CD4-positive, CD25-positive, alpha-beta regulatory T cell (primary cell): ENCODE measurements around the gene ZNF423. TPM values are rescaled to one million over a fixed set of nuclear protein-coding genes. Genes with fewer than 3 reads are reported as not detected.

Experiments used
- ATAC-seq, 2 donors: fragments of 150-1000 bp; cut with Tn5 transposase; one replicate each; pipeline ENCODE4 v1.10.0; 2021; ENCODE audit warnings: low read depth in 2 of 2, moderate number of reproducible peaks in 2 of 2, moderate library complexity in 1 of 2
- DNase-seq, 3 donors: peaks; one replicate each; pipeline versions ENCODE4 v3.0.0 to v3.0.0-alpha.2; 2012 to 2022; ENCODE audit warnings: mixed read lengths in 1 of 3
- H3K27ac ChIP-seq: one replicate; pipeline ENCODE4 v1.7.0; 2013; ENCODE audit warnings: mild to moderate bottlenecking, low read length; ENCODE audit not compliant: insufficient read depth, poor library complexity, severe bottlenecking
- H3K27me3 ChIP-seq: one replicate; pipeline ENCODE4 v1.7.0; 2013; ENCODE audit warnings: low read length; ENCODE audit not compliant: control insufficient read depth, insufficient read depth
- H3K36me3 ChIP-seq: one replicate; pipeline ENCODE4 v1.7.0; 2013; ENCODE audit warnings: mild to moderate bottlenecking, low read length, moderate library complexity; ENCODE audit not compliant: control insufficient read depth, insufficient read depth
- H3K4me1 ChIP-seq: 2 replicates; pipeline ENCODE4 v1.7.0; 2013; ENCODE audit warnings: mild to moderate bottlenecking, low read length; ENCODE audit not compliant: insufficient read depth, control insufficient read depth, poor library complexity, severe bottlenecking
- H3K4me3 ChIP-seq: one replicate; pipeline ENCODE4 v1.7.0; 2013; ENCODE audit warnings: low read depth, mild to moderate bottlenecking, low read length, moderate library complexity
- H3K9me3 ChIP-seq, 2 experiments: 1 replicate in 1 of 2; 2 replicates in 1 of 2; pipeline ENCODE4 v1.7.0; 2013; ENCODE audit warnings: low read length in 2 of 2, mild to moderate bottlenecking in 1 of 2, moderate library complexity in 1 of 2; ENCODE audit not compliant: control insufficient read depth in 2 of 2
- H3K27ac Mint-ChIP-seq, 3 donors: one replicate each; pipeline ENCODE4 v1.8.0; 2020 to 2022; ENCODE audit warnings: mild to moderate bottlenecking in 3 of 3, mixed read lengths in 3 of 3, moderate library complexity in 2 of 3
- H3K27me3 Mint-ChIP-seq: one replicate; pipeline ENCODE4 v1.8.0; 2022; ENCODE audit warnings: mild to moderate bottlenecking, mixed read lengths
- H3K36me3 Mint-ChIP-seq: one replicate; pipeline ENCODE4 v1.8.0; 2020; ENCODE audit warnings: mixed read lengths
- H3K4me1 Mint-ChIP-seq, 4 donors: one replicate each; pipeline ENCODE4 v1.8.0; 2020 to 2022; ENCODE audit warnings: mixed read lengths in 4 of 4, mild to moderate bottlenecking in 1 of 4
- H3K4me3 Mint-ChIP-seq, 4 donors: one replicate each; pipeline ENCODE4 v1.8.0; 2020 to 2022; ENCODE audit warnings: mild to moderate bottlenecking in 4 of 4, mixed read lengths in 4 of 4, moderate library complexity in 3 of 4
- H3K9me3 Mint-ChIP-seq, 7 donors: one replicate each; pipeline ENCODE4 v1.8.0; 2020 to 2022; ENCODE audit warnings: mixed read lengths in 7 of 7, mild to moderate bottlenecking in 3 of 7, moderate library complexity in 2 of 7
- polyA plus RNA-seq, 4 donors: library from polyadenylated mRNA; unstranded; fragments of 300-500 nt; fragmentation: Illumina TruSeq; gene quantifications; one replicate each; pipeline ENCODE4 v1.2.3, GENCODE V29; 2021
- total RNA-seq: library from RNA; stranded (reverse); gene quantifications from one replicate; pipeline ENCODE4 v1.2.3, GENCODE V29; 2022

The ZNF423 gene
- total and polyA plus RNA-seq, 5 donors from 2014 or later: 0.05 TPM; not detected in 4

DNA sequence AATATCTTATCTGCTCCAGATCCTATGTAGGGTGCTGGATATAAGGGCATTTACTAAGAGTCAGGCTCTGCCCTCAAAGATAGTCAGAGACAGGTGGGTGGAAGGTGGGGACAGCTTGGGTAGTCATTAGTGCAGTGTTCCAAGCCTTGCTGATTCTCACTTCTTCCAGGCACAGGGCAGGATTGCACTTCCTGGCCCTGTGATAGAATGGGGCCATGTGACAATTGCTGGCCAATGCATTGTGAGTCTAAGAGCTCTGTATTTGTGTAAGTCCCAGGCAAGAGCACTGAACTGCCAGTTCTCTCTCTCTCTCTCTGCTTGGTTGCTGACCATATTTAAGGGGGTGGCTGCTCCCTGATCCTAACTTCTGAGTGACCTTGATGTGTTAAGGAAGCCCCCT is 370.2 kb downstream of the ZNF423 start:
- Histone ChIP-seq H3K27me3 (no peaks in the 10 kb centered on the region), H3K4me3 (no peak overlapping the region), H3K4me1 (no peaks in the 10 kb centered on the region), H3K27ac (no peak overlapping the region), H3K36me3 (no peaks in the 10 kb centered on the region), H3K9me3 (no peaks in the 10 kb centered on the region)
- H3K9me3 Mint-ChIP-seq: no peaks in the 10 kb centered on the region
- ATAC-seq: no peak
- H3K4me1 Mint-ChIP-seq: peaks cover 0 to 6% (median 0%) of the 10 kb centered on the region in 4 donors
- H3K27ac Mint-ChIP-seq: no peak overlapping the region
- H3K36me3 Mint-ChIP-seq: no peaks in the 10 kb centered on the region
- no peak overlapping the region for H3K4me3 Mint-ChIP-seq
- no peak for DNase-seq
- H3K27me3 Mint-ChIP-seq: peaks cover 13% of the 10 kb centered on the region

DNA sequence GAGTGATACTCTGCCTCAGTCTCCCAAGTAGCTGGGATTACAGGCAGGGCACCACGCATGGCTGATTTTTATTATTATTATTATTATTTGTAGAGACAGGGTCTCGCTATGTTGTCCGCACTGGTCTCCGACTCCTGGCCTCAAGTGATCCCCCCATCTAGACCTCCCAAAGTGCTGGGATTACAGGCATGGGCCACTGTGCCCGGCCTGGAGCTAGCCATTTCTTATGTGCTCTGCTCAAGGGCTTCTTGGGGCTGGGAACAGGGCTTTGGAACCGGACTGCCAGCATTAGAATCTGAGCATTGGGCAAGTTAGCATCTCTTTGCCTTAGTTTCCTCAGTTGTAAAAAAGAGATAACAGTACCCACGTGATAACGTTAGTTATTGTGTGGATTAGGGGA is 371.0 kb downstream of the ZNF423 start:
- Mint-ChIP-seq H3K27ac (no peak overlapping the region), H3K4me1 (peaks cover 0 to 6% (median 0%) of the 10 kb centered on the region in 4 donors), H3K36me3 (no peaks in the 10 kb centered on the region), H3K27me3 (peaks cover 13% of the 10 kb centered on the region), H3K4me3 (no peak overlapping the region), H3K9me3 (no peaks in the 10 kb centered on the region)
- H3K4me1 ChIP-seq: no peaks in the 10 kb centered on the region
- H3K4me3 ChIP-seq: no peak overlapping the region
- ATAC-seq (no peak), DNase-seq (no peak)
- H3K27me3 ChIP-seq: no peaks in the 10 kb centered on the region
- H3K9me3 ChIP-seq: no peaks in the 10 kb centered on the region
- no peaks in the 10 kb centered on the region for H3K36me3 ChIP-seq
- H3K27ac ChIP-seq: no peak overlapping the region

DNA sequence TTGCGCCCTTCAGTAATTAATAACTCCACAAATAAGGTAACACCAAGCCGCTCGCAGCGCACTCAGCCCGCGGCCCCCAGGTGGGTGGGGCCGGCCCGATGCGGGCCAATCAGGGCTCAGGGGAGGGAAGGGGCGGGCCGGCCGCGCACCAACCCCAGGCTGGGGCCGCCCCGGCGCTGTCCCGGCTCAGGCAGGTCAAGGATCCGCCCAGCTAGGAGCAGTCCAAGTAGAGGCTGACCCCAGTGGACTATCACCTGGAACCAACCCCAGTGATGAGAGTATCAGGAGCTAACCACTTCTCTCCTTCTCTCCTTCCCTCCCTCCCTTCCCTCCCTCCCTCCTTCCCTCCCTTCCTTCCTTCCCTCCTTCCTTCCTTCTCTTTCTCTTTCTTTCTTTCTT is 371.5 kb downstream of the ZNF423 start:
- ATAC-seq: no peak

DNA sequence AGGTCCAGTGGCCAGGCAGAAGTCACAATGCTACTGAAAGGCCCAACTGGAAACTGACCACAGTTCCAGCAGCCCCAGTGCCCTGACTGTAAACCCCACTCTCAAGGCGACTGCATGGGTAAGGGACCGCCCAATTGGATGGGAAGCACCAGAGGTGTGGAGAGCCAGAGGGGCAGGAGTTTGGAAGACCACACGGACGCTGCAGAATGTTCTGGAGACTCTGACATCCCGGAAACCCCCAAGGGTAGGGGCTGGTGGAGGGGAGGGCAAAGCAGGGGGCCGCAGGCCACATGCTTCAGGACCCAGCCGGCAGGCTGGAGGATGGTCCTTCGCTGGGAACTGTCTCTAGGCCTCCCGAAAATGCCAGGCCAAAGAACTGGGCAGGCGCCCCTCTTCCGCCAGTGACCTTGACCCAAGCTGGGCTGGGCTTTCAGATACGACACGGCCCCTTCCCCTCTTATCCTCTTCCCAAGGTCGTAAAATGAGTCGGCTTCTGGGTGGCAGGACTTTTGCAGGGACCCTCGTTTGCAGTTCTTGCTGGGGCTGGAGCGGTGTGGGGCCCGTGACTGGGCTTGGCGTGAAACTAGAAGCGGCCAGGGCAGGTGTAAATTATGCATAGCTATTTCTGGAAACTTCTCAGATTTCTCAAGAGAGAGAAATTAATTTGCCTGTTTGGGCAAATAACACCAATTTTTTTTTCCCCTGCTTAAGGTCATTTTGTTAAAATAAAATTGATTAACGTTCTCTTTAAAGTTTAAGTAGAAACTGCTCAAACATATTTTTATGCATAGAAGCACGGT is 372.1 kb downstream of the ZNF423 start:
- Mint-ChIP-seq H3K4me3 (no peak overlapping the region), H3K4me1 (peaks cover 0 to 6% (median 0%) of the 10 kb centered on the region in 4 donors)

More for the DNA sequence above, 371.5 kb downstream of the ZNF423 start:
- H3K9me3 ChIP-seq: no peaks in the 10 kb centered on the region
- no peaks in the 10 kb centered on the region for H3K36me3 ChIP-seq
- H3K4me1 Mint-ChIP-seq: peaks cover 0 to 6% (median 0%) of the 10 kb centered on the region in 4 donors
- no peaks in the 10 kb centered on the region for H3K4me1 ChIP-seq
- no peaks in the 10 kb centered on the region for H3K36me3 Mint-ChIP-seq
- no peak for DNase-seq
- peaks cover 2% of the 10 kb centered on the region for H3K27me3 ChIP-seq
- H3K4me3 ChIP-seq: no peak overlapping the region
- H3K27ac Mint-ChIP-seq: no peak overlapping the region
- no peak overlapping the region for H3K4me3 Mint-ChIP-seq
- H3K27ac ChIP-seq: no peak overlapping the region
- H3K27me3 Mint-ChIP-seq: peaks cover 13% of the 10 kb centered on the region
- H3K9me3 Mint-ChIP-seq: no peaks in the 10 kb centered on the region

DNA sequence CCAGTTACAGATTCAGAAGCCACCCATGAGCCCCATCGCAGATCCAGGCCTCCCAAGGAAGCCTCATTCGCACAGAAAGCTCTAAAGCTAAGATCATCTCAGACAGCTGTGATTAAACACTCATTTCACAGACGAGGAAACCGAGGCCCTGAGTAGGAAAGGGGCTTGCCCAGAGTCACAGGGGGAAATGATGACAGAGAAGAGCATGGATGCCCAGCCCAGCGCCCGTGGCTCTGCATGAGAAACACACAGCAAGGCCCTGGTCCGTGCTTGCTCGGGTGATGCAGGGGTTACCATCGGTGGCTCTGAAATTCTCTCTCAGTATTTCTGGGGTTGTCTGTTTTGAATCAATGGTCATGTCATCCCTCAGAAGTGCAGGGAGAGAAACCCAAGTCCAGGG is 372.7 kb downstream of the ZNF423 start:
- no peak overlapping the region for H3K27ac Mint-ChIP-seq
- Histone ChIP-seq H3K27ac (no peak overlapping the region), H3K4me1 (no peaks in the 10 kb centered on the region), H3K4me3 (no peak overlapping the region), H3K36me3 (no peaks in the 10 kb centered on the region), H3K9me3 (no peaks in the 10 kb centered on the region), H3K27me3 (peaks cover 2% of the 10 kb centered on the region)
- H3K4me1 Mint-ChIP-seq: peaks cover 0 to 6% (median 0%) of the 10 kb centered on the region in 4 donors
- no peak overlapping the region for H3K4me3 Mint-ChIP-seq
- no peak for DNase-seq
- no peaks in the 10 kb centered on the region for H3K9me3 Mint-ChIP-seq
- no peaks in the 10 kb centered on the region for H3K36me3 Mint-ChIP-seq
- ATAC-seq: no peak
- peaks cover 21% of the 10 kb centered on the region for H3K27me3 Mint-ChIP-seq

More for the DNA sequence above, 372.1 kb downstream of the ZNF423 start:
- H3K27me3 ChIP-seq: peaks cover 2% of the 10 kb centered on the region
- Mint-ChIP-seq H3K9me3 (no peaks in the 10 kb centered on the region), H3K36me3 (no peaks in the 10 kb centered on the region), H3K27me3 (peaks cover 15% of the 10 kb centered on the region), H3K27ac (no peak overlapping the region)
- no peak for ATAC-seq
- H3K9me3 ChIP-seq: no peaks in the 10 kb centered on the region
- no peaks in the 10 kb centered on the region for H3K4me1 ChIP-seq
- H3K4me3 ChIP-seq: no peak overlapping the region
- no peaks in the 10 kb centered on the region for H3K36me3 ChIP-seq
- H3K27ac ChIP-seq: no peak overlapping the region
- DNase-seq: no peak

DNA sequence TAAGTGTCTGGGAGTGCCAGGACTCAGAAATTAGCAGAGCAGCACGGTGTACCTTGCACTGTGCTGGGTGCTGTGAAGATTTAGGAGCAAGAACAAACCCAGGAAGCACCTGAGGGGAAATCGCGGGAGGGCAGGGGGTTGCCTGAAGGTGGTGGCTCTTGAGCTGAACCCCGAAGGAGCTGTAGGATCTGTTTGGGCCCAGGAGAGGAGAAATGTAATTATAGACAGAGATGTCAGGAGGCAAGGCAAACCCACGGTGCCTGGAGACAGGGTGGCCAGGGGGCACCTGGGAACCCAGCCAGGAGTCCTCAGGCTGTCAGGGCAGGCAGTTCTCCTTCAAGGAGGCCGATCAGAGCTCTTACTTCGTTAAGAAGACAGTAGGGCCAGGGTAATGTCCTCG is 373.2 kb downstream of the ZNF423 start:
- Mint-ChIP-seq H3K27ac (no peak overlapping the region), H3K9me3 (no peaks in the 10 kb centered on the region), H3K36me3 (no peaks in the 10 kb centered on the region), H3K4me3 (no peak overlapping the region), H3K4me1 (peaks cover 0 to 6% (median 0%) of the 10 kb centered on the region in 4 donors), H3K27me3 (peaks cover 21% of the 10 kb centered on the region)
- ATAC-seq (no peak), DNase-seq (no peak)
- Histone ChIP-seq H3K36me3 (no peaks in the 10 kb centered on the region), H3K4me3 (no peak overlapping the region), H3K27me3 (peaks cover 2% of the 10 kb centered on the region), H3K9me3 (no peaks in the 10 kb centered on the region), H3K27ac (no peak overlapping the region), H3K4me1 (no peaks in the 10 kb centered on the region)

DNA sequence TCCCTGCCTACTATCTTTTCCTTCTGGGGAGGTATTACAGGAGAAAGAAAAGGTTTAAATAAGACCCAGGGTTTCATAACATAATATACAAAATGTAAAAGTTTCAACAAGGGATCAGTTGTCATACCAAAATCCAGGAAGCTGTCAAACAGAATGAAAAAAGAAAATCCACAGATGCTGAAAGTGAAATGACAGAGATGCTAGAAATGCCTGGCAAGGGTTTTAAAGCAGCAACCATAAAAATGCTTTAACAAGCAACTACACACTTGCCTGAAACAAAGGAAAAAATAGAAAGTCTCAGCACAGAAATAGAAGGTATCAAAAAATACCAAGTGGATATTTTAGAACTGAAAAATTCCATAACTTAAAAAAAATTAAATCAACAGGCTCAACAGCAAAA is 377.3 kb downstream of the ZNF423 start:
- ATAC-seq: no peak
- no peak overlapping the region for H3K27ac Mint-ChIP-seq
- Histone ChIP-seq H3K9me3 (no peaks in the 10 kb centered on the region), H3K36me3 (no peaks in the 10 kb centered on the region), H3K4me1 (no peaks in the 10 kb centered on the region), H3K27ac (no peak overlapping the region), H3K4me3 (no peak overlapping the region), H3K27me3 (peaks cover 2% of the 10 kb centered on the region)
- H3K9me3 Mint-ChIP-seq: peaks cover 0 to 2% (median 0%) of the 10 kb centered on the region in 7 donors
- H3K4me3 Mint-ChIP-seq: no peak overlapping the region
- H3K36me3 Mint-ChIP-seq: no peaks in the 10 kb centered on the region
- peaks cover 0 to 6% (median 0%) of the 10 kb centered on the region in 4 donors for H3K4me1 Mint-ChIP-seq
- peaks cover 12% of the 10 kb centered on the region for H3K27me3 Mint-ChIP-seq
- no peak for DNase-seq

DNA sequence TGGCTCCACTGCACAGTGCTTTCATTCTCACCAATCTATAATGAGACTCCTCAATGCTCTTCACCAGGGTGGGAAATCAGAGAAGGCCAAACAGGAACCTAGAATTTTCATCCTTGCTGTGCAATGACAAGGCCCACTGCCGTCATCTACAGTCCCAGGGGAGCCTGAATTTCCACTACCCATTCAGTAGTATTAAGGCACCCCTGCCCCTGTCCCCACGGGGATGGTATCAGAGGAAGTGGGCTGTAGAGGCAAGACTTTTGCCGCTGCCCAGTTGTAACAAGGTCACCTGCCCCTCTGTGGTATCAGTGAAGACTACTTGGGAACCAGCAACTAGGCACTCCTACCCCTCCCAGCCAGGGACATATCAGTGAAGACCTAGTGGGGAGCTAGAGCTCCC is 377.8 kb downstream of the ZNF423 start:
- Histone ChIP-seq H3K27me3 (peaks cover 2% of the 10 kb centered on the region), H3K4me3 (no peak overlapping the region), H3K9me3 (no peaks in the 10 kb centered on the region), H3K36me3 (no peaks in the 10 kb centered on the region), H3K4me1 (no peaks in the 10 kb centered on the region), H3K27ac (no peak overlapping the region)
- Mint-ChIP-seq H3K4me3 (no peak overlapping the region), H3K9me3 (peaks cover 0 to 2% (median 0%) of the 10 kb centered on the region in 7 donors), H3K36me3 (no peaks in the 10 kb centered on the region), H3K27ac (no peak overlapping the region), H3K4me1 (peaks cover 0 to 5% (median 0%) of the 10 kb centered on the region in 4 donors), H3K27me3 (peaks cover 10% of the 10 kb centered on the region)
- DNase-seq: no peak
- no peak for ATAC-seq
